HEK293T (cell line): Measurements from ENCODE around the gene PRPF40B.
"Not testable (repeated sequence)": the region's sequence is repeated elsewhere in the genome, so short reads cannot be mapped to it uniquely, and the experiment has no call there.

ENCODE experiments used
- ARNT ChIP-seq: fragments of 450-650 bp; IDR thresholded peaks from 2 replicates; pipeline ENCODE4 v1.6.1; 2017; ENCODE audit warnings: mild to moderate bottlenecking
- BHLHE40 ChIP-seq: fragments of 450-650 bp; IDR thresholded peaks from 2 replicates; pipeline ENCODE4 v1.6.1; 2016; ENCODE audit warnings: mild to moderate bottlenecking, moderate library complexity, borderline replicate concordance
- ELF4 ChIP-seq: fragments of 450-650 bp; IDR thresholded peaks from 2 replicates; pipeline ENCODE4 v1.6.1; 2017; ENCODE audit warnings: antibody characterized with exemption
- FOXA1 ChIP-seq: fragments of 450-650 bp; IDR thresholded peaks from 2 replicates; pipeline ENCODE4 v1.6.1; 2016; ENCODE audit warnings: mild to moderate bottlenecking
- FOXK2 ChIP-seq: fragments of 450-650 bp; IDR thresholded peaks from 2 replicates; pipeline ENCODE4 v1.6.1; 2016; ENCODE audit warnings: mild to moderate bottlenecking
- FOXM1 ChIP-seq: fragments of 450-650 bp; IDR thresholded peaks from 2 replicates; pipeline ENCODE4 v1.6.1; 2017; ENCODE audit warnings: mild to moderate bottlenecking, borderline replicate concordance
- HDGF ChIP-seq: fragments of 450-650 bp; IDR thresholded peaks from 2 replicates; pipeline ENCODE4 v1.6.1; 2017; ENCODE audit warnings: antibody characterized with exemption, borderline replicate concordance
- L3MBTL2 ChIP-seq: fragments of 450-650 bp; conservative IDR thresholded peaks from 2 replicates; pipeline ENCODE4 v1.6.1; 2016; ENCODE audit warnings: mild to moderate bottlenecking
- NFRKB ChIP-seq: fragments of 450-650 bp; IDR thresholded peaks from 2 replicates; pipeline ENCODE4 v1.6.1; 2016; ENCODE audit warnings: mild to moderate bottlenecking, moderate library complexity
- SP1 ChIP-seq: fragments of 450-650 bp; IDR thresholded peaks from 2 replicates; pipeline ENCODE4 v1.6.1; 2017
- SUZ12 ChIP-seq: fragments of 450-650 bp; IDR thresholded peaks from 2 replicates; pipeline ENCODE4 v1.6.1; 2016; ENCODE audit warnings: mild to moderate bottlenecking
- TARDBP ChIP-seq: fragments of 450-650 bp; IDR thresholded peaks from 2 replicates; pipeline ENCODE4 v1.6.1; 2016
- ZNF384 ChIP-seq: fragments of 450-650 bp; IDR thresholded peaks from 2 replicates; pipeline ENCODE4 v1.6.1; 2016
- TF ChIP-seq, protein P1 (sequence below): fragments of 450-650 bp; IDR thresholded peaks from 2 replicates; pipeline ENCODE4 v1.6.1; 2016

DNA sequence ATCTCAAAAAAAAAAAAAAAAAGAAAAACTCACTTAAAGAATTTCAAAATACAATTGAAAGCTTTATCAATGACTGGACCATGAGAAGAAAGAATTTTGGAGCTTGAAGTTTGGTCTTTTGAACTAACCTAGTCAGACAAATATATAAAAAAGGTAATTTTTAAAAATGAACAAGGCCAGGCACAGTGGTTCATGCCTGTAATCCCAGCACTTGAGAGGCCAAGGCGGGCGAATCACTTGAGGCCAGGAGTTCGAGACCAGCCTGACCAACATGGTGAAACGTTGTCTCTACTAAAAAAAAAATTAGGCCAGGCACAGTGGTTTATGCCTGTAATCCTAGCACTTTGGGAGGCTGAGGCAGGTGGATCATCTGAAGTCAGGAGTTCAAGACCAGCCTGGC, 12.6 kb upstream of the PRPF40B start:
- not testable (repeated sequence) for TF ChIP-seq ELF4, HDGF, SUZ12, L3MBTL2, SP1, BHLHE40, FOXK2, NFRKB, ARNT, ZNF384, FOXM1, FOXA1, TARDBP
- TF ChIP-seq, protein P1, sequence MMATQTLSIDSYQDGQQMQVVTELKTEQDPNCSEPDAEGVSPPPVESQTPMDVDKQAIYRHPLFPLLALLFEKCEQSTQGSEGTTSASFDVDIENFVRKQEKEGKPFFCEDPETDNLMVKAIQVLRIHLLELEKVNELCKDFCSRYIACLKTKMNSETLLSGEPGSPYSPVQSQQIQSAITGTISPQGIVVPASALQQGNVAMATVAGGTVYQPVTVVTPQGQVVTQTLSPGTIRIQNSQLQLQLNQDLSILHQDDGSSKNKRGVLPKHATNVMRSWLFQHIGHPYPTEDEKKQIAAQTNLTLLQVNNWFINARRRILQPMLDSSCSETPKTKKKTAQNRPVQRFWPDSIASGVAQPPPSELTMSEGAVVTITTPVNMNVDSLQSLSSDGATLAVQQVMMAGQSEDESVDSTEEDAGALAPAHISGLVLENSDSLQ: not testable (repeated sequence)
